ENCODE results near the gene TACC2. TPM values are rescaled to one million over a fixed set of nuclear protein-coding genes. Genes with fewer than 3 reads are reported as not detected.
"Not testable (repeated sequence)": the region's sequence is repeated elsewhere in the genome, so short reads cannot be mapped to it uniquely, and the experiment has no call there.

Gene TACC2
- total and polyA plus RNA-seq, 5 experiments from 2014 or later, result not detected

DNA sequence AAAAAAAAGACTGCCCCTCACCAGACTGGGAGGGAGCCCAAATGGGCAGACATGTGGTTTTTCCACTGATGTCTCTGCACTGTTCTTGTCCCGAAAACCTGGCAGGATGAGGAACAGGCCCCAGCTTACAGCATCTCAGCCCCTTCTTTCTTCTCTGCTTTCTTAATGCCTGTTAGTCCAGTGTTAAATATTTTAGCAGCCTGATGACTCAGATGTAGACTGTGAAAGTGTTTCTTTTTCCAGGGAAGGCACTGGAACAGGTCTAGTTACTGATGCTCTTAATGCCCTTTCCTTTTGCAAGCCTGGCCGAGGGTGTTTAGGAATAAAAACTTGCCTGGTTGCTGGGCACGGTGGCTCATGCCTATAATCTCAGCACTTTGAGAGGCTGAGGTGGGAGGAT lies 107.7 kb downstream of the TACC2 start:
- Mint-ChIP-seq H3K4me3 (no peak overlapping the region), H3K27ac (no peak overlapping the region), H3K27me3 (peaks cover 0 to 11% (median 7%) of the 10 kb centered on the region in 5 donors), H3K4me1 (no peaks in the 10 kb centered on the region), H3K36me3 (no peaks in the 10 kb centered on the region), H3K9me3 (no peaks in the 10 kb centered on the region)
- ATAC-seq, result no peak
- no peak for DNase-seq
- POLR2A ChIA-PET, result interaction anchor here (0.5 kb wide), 1 partner anchor 492 kb away, joined by 3 read pairs; no protein-coding TSS in a partner anchor

DNA sequence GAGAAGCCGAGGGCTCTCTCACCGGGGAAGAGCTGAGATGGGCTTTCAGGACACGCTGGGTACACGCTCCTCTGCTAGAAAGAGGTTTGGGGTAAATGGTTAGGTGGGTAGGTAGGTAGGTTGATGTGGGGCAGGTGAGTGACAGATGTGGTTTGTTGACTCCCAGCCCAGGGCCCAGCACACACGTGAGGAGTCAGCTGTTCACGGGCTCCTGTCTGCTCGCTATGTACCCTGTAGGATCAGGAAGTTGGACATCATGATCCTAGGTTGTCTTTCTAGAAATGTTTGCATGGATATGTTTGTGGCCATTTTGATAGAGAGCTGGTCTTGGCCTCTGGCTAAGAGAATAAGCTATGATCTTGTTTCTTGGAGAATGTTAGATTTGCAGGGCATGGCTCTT lies 109.0 kb downstream of the TACC2 start:
- no peak for ATAC-seq
- Mint-ChIP-seq H3K36me3 (no peaks in the 10 kb centered on the region), H3K27me3 (peaks cover 0 to 11% (median 5%) of the 10 kb centered on the region in 5 donors), H3K9me3 (no peaks in the 10 kb centered on the region), H3K27ac (no peak overlapping the region), H3K4me1 (no peaks in the 10 kb centered on the region), H3K4me3 (no peak overlapping the region)
- POLR2A ChIA-PET, result interaction anchor here (0.5 kb wide), 1 partner anchor 46 kb away, joined by 4 read pairs; no protein-coding TSS in a partner anchor
- no peak for DNase-seq

GRCh38 chr10:122098924-122099323 lies 110.0 kb downstream of the TACC2 start:
- Mint-ChIP-seq H3K27ac (peak overlapping the region in 1 of 10 donors; percentile 40), H3K4me1 (no peaks in the 10 kb centered on the region), H3K36me3 (no peaks in the 10 kb centered on the region), H3K27me3 (peaks cover 0 to 14% (median 1%) of the 10 kb centered on the region in 5 donors), H3K4me3 (no peak overlapping the region), H3K9me3 (no peaks in the 10 kb centered on the region)
- POLR2A ChIA-PET, result no interaction called here
- ATAC-seq (no peak), DNase-seq (no peak)

- Mint-ChIP-seq H3K27me3 (peaks cover 0 to 14% (median 1%) of the 10 kb centered on the region in 5 donors), H3K4me1 (no peaks in the 10 kb centered on the region), H3K36me3 (no peaks in the 10 kb centered on the region), H3K27ac (no peak overlapping the region), H3K9me3 (no peaks in the 10 kb centered on the region), H3K4me3 (no peak overlapping the region)
- ATAC-seq, result no peak
- POLR2A ChIA-PET, result no interaction called here
- no peak for DNase-seq
Observed at GRCh38 chr10:122099562-122099961, 110.6 kb downstream of the TACC2 start.

DNA sequence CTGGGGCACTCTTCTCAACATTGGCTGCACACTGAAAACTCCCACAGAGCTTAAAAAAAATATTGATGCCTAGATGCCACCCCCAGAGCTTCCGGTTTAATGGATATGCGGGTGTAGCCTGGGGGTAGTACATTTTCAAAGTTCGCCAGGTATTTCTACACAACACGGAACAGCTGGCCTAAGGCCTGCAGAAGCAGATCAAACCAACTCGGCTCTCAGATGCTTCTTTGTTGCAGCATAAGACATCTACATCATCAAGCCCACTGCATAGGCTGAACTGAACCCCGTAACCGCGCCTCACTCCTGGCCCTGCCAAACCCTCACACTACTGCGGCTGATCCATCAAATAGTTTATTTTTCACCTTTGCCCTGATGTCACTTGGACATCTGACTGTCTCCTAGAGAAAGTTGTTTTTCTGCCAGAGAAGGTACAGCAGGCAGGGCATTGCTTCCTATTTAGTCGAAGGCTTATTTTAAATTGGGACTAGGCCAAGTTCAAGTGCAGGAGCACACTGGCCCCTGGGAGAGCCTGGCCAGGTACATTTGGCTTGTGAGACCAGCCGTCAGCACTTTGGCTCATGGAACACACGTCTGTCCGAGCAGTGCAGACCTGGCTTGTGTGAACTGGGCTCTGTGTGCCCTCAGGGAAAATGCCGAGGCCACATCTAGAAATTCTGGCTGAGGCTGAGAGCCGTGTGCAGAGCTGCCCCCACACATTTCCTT lies 113.3 kb downstream of the TACC2 start:
- Mint-ChIP-seq H3K36me3 (no peaks in the 10 kb centered on the region), H3K4me3 (no peak overlapping the region), H3K4me1 (no peaks in the 10 kb centered on the region), H3K9me3 (no peaks in the 10 kb centered on the region), H3K27me3 (peaks cover 0 to 12% (median under 1%) of the 10 kb centered on the region in 5 donors), H3K27ac (no peak overlapping the region)
- DNase-seq, result no peak
- no peak for ATAC-seq
- POLR2A ChIA-PET, result no interaction called here

DNA sequence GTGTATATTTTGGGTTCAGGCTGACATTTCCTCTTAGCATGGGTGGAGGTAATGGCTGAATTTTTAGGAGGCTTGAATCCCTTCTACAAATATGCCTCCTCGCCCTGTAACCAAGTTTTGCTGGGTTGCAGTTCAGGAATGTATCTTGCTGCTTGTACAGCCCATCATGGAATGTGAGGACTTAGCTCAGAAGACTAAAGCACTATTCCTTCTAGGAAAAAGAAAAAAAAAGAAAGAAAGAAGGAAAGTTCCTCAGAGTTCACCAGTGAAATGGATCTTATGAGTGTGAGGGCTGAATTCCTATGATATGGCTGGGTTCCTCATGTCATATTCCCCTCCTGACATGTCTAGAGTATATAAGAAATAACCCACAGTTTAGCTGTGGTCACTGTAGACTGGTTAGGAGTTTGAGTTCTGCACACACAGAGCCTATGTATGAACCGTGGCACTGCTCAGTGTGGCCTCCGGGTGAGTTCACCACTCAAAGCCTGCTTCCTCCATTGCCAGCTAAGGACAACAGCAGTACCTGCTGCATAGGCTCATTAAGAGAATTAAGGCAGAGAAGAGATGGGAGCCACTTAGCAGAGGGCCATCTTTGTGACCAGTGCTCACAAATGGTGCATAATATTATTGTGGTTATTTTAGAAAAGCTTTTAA lies 114.0 kb downstream of the TACC2 start:
- H3K36me3 Mint-ChIP-seq, result no peaks in the 10 kb centered on the region
- no peak for ATAC-seq
- H3K27ac Mint-ChIP-seq, result no peak overlapping the region
- no peak overlapping the region for H3K4me3 Mint-ChIP-seq
- POLR2A ChIA-PET, result no interaction called here
- H3K27me3 Mint-ChIP-seq, result peaks cover 0 to 9% (median 0%) of the 10 kb centered on the region in 5 donors
- no peaks in the 10 kb centered on the region for H3K4me1 Mint-ChIP-seq
- no peak for DNase-seq
- no peaks in the 10 kb centered on the region for H3K9me3 Mint-ChIP-seq

GRCh38 chr10:122103592-122103991 lies 114.6 kb downstream of the TACC2 start:
- Mint-ChIP-seq H3K27ac (no peak overlapping the region), H3K9me3 (no peaks in the 10 kb centered on the region), H3K4me3 (no peak overlapping the region), H3K36me3 (no peaks in the 10 kb centered on the region), H3K27me3 (peaks cover 0 to 9% (median 0%) of the 10 kb centered on the region in 5 donors), H3K4me1 (no peaks in the 10 kb centered on the region)
- POLR2A ChIA-PET, result no interaction called here
- no peak for ATAC-seq
- DNase-seq, result no peak

GRCh38 chr10:122108786-122109185 lies 119.8 kb downstream of the TACC2 start:
- ATAC-seq, H3K4me1 Mint-ChIP-seq, POLR2A ChIA-PET, H3K9me3 Mint-ChIP-seq, H3K27ac Mint-ChIP-seq, DNase-seq, H3K4me3 Mint-ChIP-seq, H3K36me3 Mint-ChIP-seq: not testable (repeated sequence)
- peaks cover 14 to 39% (median 23%) of the 10 kb centered on the region in 5 donors for H3K27me3 Mint-ChIP-seq

GRCh38 chr10:122112021-122112616 lies 123.2 kb downstream of the TACC2 start:
- POLR2A ChIA-PET, result no interaction called here
- H3K36me3 Mint-ChIP-seq, result no peaks in the 10 kb centered on the region
- H3K4me3 Mint-ChIP-seq, result no peak overlapping the region
- ATAC-seq (no peak), DNase-seq (no peak)
- H3K4me1 Mint-ChIP-seq, result peaks cover 0 to 3% (median under 1%) of the 10 kb centered on the region in 4 donors
- H3K27ac Mint-ChIP-seq, result no peak overlapping the region
- H3K27me3 Mint-ChIP-seq, result peaks cover 24 to 57% (median 34%) of the 10 kb centered on the region in 5 donors
- H3K9me3 Mint-ChIP-seq, result no peaks in the 10 kb centered on the region

DNA sequence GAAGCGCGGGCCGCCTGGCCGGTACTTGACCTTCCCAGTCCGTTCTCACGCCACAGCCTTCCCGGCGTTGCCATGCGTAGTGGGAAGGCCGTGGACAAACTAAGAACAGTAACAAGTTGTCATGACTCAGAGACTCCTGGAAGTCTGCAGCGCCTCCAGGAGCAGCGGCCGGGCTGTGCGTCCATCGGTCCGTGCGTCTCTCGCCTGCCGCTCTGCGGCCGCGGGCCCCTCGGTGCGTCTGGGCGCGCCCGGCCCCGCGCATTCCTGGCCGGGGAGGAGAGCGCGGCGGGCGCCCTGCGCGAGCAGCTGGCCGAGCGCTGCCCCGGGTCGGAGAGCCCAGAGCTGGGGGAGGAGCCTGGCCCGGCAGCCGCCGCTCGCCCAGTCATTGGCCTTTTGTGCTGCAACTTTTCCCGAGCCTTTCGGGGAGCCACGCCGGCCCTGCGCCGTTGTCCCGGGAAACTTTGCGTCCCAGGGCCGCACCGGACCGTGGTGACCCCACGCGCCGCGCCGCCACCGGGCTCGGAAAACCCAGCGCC lies 123.7 kb downstream of the TACC2 start:
- ATAC-seq, result no peak
- POLR2A ChIA-PET, result no interaction called here
- no peaks in the 10 kb centered on the region for H3K9me3 Mint-ChIP-seq
- DNase-seq, result no peak
- H3K4me1 Mint-ChIP-seq, result peaks cover 0 to 3% (median under 1%) of the 10 kb centered on the region in 4 donors
- H3K27ac Mint-ChIP-seq, result no peak overlapping the region
- no peak overlapping the region for H3K4me3 Mint-ChIP-seq
- H3K27me3 Mint-ChIP-seq, result peaks cover 26 to 56% (median 37%) of the 10 kb centered on the region in 5 donors
- H3K36me3 Mint-ChIP-seq, result no peaks in the 10 kb centered on the region

DNA sequence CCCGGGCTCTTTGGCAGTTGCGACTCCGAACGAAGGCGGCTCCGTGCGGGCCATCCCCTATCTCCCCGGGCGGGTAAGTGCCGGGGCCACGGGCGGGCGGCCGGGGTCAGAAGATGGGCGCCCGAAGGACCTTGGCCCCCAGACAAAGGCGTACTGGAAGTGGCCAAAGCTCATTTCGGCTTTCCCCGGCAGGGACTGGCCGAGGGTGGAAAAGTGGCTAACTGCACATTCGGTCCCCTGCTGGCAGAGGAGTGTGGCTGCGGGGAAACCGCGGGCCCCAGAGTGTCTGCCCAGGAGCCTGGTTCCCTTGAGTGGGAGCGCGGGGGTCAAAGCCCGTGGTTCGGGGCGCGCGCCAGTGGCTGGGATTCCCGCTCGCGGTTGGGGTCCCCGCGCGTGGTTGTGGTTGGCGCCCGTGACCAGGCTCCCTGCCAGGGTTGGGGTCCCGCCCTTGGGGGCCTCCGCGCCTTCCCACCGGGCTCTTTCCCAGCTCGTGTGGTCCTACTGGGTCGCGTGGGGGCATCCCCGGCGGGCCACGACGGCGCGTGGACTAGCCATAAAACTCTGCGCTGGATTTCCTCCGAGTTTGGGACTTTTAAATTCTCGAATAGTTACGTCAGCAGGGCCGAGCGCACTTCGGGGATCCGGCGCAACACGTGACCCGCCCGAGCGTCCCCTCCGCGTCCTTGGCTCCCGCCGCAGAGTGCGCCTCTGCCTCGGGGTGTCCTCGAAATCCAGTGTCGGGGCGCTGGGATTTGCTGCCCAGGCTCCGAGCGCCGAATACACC lies 124.4 kb downstream of the TACC2 start:
- peaks cover 0 to 3% (median under 1%) of the 10 kb centered on the region in 4 donors for H3K4me1 Mint-ChIP-seq
- no peak overlapping the region for H3K27ac Mint-ChIP-seq
- H3K9me3 Mint-ChIP-seq, result no peaks in the 10 kb centered on the region
- DNase-seq, result no peak
- H3K4me3 Mint-ChIP-seq, result peak overlapping the region in 3 of 10 donors; percentile 29 to 55 (median 49)
- POLR2A ChIA-PET, result no interaction called here
- ATAC-seq, result no peak
- H3K36me3 Mint-ChIP-seq, result no peaks in the 10 kb centered on the region
- H3K27me3 Mint-ChIP-seq, result peaks cover 26 to 56% (median 37%) of the 10 kb centered on the region in 5 donors

DNA sequence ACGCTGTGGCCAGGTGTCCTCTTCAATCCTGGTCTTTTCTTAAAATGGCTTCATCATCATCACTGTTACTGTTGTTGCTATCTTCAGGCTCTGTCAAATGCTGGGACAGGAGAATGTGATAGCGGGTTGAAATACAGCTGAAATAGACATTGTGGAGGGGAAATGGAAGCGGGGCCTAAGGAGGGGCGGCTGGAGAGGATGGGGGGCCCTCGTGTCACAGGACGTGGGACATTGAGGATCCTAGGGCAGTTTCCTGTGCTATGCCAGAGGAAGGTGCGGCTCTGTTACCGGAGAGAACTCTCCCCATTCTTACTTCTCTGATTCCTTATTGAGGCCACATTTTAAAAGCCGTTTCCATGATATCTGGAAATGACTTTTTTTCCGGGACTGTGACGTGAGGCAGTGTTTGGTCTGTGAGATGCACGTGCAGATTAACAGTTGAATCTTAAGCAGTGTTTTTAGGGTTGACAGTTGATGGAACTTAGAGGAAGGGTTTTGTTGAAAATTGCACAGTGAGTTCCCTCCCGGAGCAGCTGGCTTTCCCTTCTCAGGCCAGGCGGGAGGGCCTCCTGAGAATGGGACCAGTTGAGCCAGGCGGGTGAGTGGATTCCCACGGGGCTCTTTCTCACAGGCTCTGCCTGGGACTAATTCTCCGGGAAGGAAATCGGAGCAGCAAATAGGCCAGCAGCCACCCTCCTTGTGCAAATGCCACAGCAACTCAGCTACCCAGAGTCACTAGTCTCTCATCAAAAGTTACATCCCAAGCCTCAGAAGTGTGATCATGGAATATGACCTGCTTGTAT lies 125.2 kb downstream of the TACC2 start:
- peaks cover 24 to 56% (median 37%) of the 10 kb centered on the region in 5 donors for H3K27me3 Mint-ChIP-seq
- H3K9me3 Mint-ChIP-seq, result no peaks in the 10 kb centered on the region
- H3K4me3 Mint-ChIP-seq, result peak overlapping the region in 4 of 10 donors; percentile 26 to 55 (median 39)

More for the DNA sequence above, 125.2 kb downstream of the TACC2 start:
- POLR2A ChIA-PET, result no interaction called here
- Mint-ChIP-seq H3K36me3 (no peaks in the 10 kb centered on the region), H3K27ac (no peak overlapping the region), H3K4me1 (peaks cover 0 to 3% (median under 1%) of the 10 kb centered on the region in 4 donors)
- DNase-seq (no peak), ATAC-seq (no peak)
